ENCODE data around the gene IL1RL2. TPM values are rescaled to one million over a fixed set of nuclear protein-coding genes. Genes with fewer than 3 reads are reported as not detected.

IL1RL2 gene
- total and polyA plus RNA-seq, 2 of the 8 experiments (the other 6 are each of a cell fraction or from before 2014, with no cell fraction given), result not detected

GRCh38 chr2:102204638-102205037 lies 17.8 kb downstream of the IL1RL2 start:
- CTCF ChIA-PET (ENCODE audit: partially characterized antibody), result interaction anchor here (1.0 kb wide), 1 partner anchor 36 kb away, joined by 3 read pairs; no protein-coding TSS in a partner anchor
- no peak overlapping the region for H2AFZ ChIP-seq (ENCODE audit: low read length)
- no peak overlapping the region for H2BK20ac ChIP-seq (ENCODE audit: low read length)
- H3K79me1 ChIP-seq (ENCODE audit: low read depth, low read length), result no peaks in the 10 kb centered on the region
- H2AK5ac ChIP-seq (ENCODE audit: low read depth, low read length), result no peak overlapping the region
- H3K27me3 ChIP-seq (replicated peaks in 1 of 4; ENCODE audit: control insufficient read depth in 3 of 4, extremely low read depth in 1 of 4, insufficient read depth in 3 of 4, low read length in 3 of 4), result no peaks in the 10 kb centered on the region
- no peak overlapping the region for H3K23ac ChIP-seq (ENCODE audit: insufficient read length)
- no peak overlapping the region for H3K56ac ChIP-seq (replicated peaks; ENCODE audit: insufficient read length, low read depth, low read length)
- H3K14ac ChIP-seq (ENCODE audit: insufficient read length), result no peak overlapping the region
- H2BK15ac ChIP-seq (ENCODE audit: low read length), result no peak overlapping the region
- H3K9ac ChIP-seq (replicated peaks in 1 of 4; ENCODE audit: extremely low read depth in 1 of 4, low read depth in 3 of 4, low read length in 3 of 4), result no peak overlapping the region
- no peaks in the 10 kb centered on the region for H3K9me3 ChIP-seq (ENCODE audit: insufficient read depth in 2 of 2, low read depth in 1 of 2, low read length in 1 of 2)
- no peak overlapping the region for H3K4me3 ChIP-seq (ENCODE audit: extremely low read depth in 1 of 4, insufficient read depth in 2 of 4, low read depth in 3 of 4, low read length in 4 of 4)
- no peak overlapping the region for H3K27ac ChIP-seq (ENCODE audit: low read depth, low read length)
- no peak overlapping the region for H2BK12ac ChIP-seq (ENCODE audit: low read depth, low read length)
- POLR2A ChIA-PET (ENCODE audit: partially characterized antibody), result no interaction called here
- H4K20me1 ChIP-seq (replicated peaks in 1 of 2; ENCODE audit: control insufficient read depth in 1 of 2, insufficient read depth in 2 of 2, low read length in 2 of 2), result no peaks in the 10 kb centered on the region
- no peak for DNase-seq (ENCODE audit: low read depth in 1 of 2, low spot score in 2 of 2)
- no peak overlapping the region for H4K8ac ChIP-seq (ENCODE audit: extremely low read depth, insufficient read depth, low read length)
- no peak overlapping the region for H2BK120ac ChIP-seq (replicated peaks; ENCODE audit: low read depth, low read length)
- FAIRE-seq, result no peak
- peaks cover 0 to 5% (median 0%) of the 10 kb centered on the region in 4 experiments; a peak in 1 of 7 replicates for H3K4me1 ChIP-seq (replicated peaks in 1 of 4; ENCODE audit: control insufficient read depth in 3 of 4, insufficient read depth in 4 of 4, low read length in 3 of 4)
- H3K4me2 ChIP-seq (ENCODE audit: insufficient read depth in 1 of 2, low read depth in 2 of 2, low read length in 2 of 2), result no peak overlapping the region
- no peak overlapping the region for H3K18ac ChIP-seq (ENCODE audit: extremely low read depth, low read length)
- no peak overlapping the region for H4K5ac ChIP-seq (ENCODE audit: insufficient read length, low read depth, low read length)
- no peaks in the 10 kb centered on the region for H3K36me3 ChIP-seq (ENCODE audit: control insufficient read depth in 2 of 4, insufficient read depth in 4 of 4, low read length in 3 of 4)
- no peaks in the 10 kb centered on the region for H3K79me2 ChIP-seq (ENCODE audit: control insufficient read depth in 1 of 2, insufficient read depth in 2 of 2, low read length in 2 of 2)
- H3K4ac ChIP-seq (replicated peaks; ENCODE audit: insufficient read length, low read depth, low read length), result no peak overlapping the region
- H2BK5ac ChIP-seq (ENCODE audit: low read depth, low read length), result no peak overlapping the region
- no peak overlapping the region for H4K91ac ChIP-seq (replicated peaks; ENCODE audit: insufficient read length, low read length)
- H3K23me2 ChIP-seq (ENCODE audit: low read depth, low read length), result no peaks in the 10 kb centered on the region
- TF ChIP-seq BRCA1 (IDR thresholded peaks at IDR 0.05; ENCODE audit: low read depth, low read length), result no peak
- no peak for TF ChIP-seq TAF1 (IDR thresholded peaks at IDR 0.05; ENCODE audit: low read depth, low read length)
